GM18520 (cell line): ENCODE measurements around the gene BTBD9.
A peak's percentile ranks its signal among the peaks of the same experiment; 100 is the strongest.

Source experiments
- ATAC-seq: cut with Tn5 transposase; IDR thresholded peaks from one replicate; pipeline ENCODE4 v1.9.1; 2021; ENCODE audit not compliant: unreplicated experiment

The BTBD9 gene

GRCh38 chr6:38510205-38510604 lies 129.5 kb downstream of the BTBD9 start:
- no peak for ATAC-seq

DNA sequence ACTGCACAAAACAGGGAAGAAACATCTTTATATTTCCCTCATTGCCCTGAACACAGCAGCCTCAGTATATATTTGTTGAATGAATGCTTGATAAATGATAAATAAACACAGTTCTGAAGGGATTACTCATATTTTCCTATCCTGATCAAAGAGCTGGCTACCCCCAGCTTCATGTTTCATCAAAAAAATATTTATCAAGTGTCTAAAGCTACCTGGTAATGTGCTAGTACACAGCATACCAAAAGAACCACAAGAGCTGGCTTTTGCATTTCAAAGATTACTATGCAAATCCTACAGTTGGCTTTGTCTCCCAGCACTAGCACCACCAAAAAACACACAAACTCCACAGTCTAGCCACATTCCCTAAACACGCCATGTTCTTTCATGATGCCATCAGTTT lies 130.0 kb downstream of the BTBD9 start:
- ATAC-seq: no peak

- no peak for ATAC-seq
These were observed 130.8 kb downstream of the BTBD9 start for GRCh38 chr6:38508894-38509293.

- no peak for ATAC-seq
These were observed 131.4 kb downstream of the BTBD9 start for GRCh38 chr6:38508286-38508685.

GRCh38 chr6:38507173-38507572 lies 132.6 kb downstream of the BTBD9 start:
- ATAC-seq: no peak

DNA sequence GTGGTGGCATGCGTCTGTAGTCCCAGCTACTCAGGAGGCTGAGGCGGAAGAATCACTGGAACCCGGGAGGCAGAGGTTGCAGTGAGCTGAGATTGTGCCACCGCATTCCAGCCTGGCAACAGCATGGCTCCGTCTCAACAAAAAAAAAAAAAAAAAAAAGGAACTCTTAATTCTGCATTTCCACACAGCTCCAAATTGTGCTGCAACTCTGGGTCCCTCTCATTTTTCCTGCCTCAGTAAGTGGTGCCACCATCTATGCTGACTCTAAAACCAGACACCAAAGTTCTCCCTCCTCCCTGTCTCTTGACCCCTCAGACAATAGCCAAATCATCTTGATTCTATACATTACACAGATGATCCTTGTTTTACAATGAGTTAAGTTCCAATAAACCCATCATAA lies 133.9 kb downstream of the BTBD9 start:
- ATAC-seq: no peak

GRCh38 chr6:38504996-38505395 lies 134.7 kb downstream of the BTBD9 start:
- no peak for ATAC-seq

- no peak for ATAC-seq
These were observed 135.6 kb downstream of the BTBD9 start for GRCh38 chr6:38503960-38504682.

- ATAC-seq: no peak
These were observed 136.5 kb downstream of the BTBD9 start for GRCh38 chr6:38503032-38503773.

DNA sequence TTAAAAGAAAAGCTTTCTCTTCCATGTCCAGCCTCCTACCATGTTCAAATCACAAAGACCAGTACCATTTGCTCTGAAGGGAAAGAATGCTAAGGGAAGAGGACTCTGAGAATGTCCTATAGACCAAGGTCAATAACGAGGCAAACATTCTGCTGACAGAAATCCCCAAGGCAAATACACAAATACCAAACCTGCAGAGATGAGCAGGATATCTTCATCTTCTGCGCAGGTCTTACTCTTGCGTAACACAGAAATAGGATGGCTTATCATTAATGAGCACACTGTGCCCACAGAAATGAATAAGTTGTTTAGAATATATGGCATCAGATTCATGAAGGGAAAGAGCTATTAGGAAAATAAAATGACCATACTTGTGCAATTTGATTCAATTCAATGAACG lies 137.3 kb downstream of the BTBD9 start:
- ATAC-seq: no peak

GRCh38 chr6:38501931-38502330 lies 137.8 kb downstream of the BTBD9 start:
- no peak for ATAC-seq

GRCh38 chr6:38499529-38500096 lies 140.1 kb downstream of the BTBD9 start:
- ATAC-seq: no peak

GRCh38 chr6:38498805-38499445 lies 140.8 kb downstream of the BTBD9 start:
- no peak for ATAC-seq

- no peak for ATAC-seq
These were observed 141.6 kb downstream of the BTBD9 start for GRCh38 chr6:38498085-38498484.

GRCh38 chr6:38497546-38497945 lies 142.2 kb downstream of the BTBD9 start:
- no peak for ATAC-seq

- peak; percentile 59 for ATAC-seq
These were observed 143.7 kb downstream of the BTBD9 start for GRCh38 chr6:38495922-38496635.

DNA sequence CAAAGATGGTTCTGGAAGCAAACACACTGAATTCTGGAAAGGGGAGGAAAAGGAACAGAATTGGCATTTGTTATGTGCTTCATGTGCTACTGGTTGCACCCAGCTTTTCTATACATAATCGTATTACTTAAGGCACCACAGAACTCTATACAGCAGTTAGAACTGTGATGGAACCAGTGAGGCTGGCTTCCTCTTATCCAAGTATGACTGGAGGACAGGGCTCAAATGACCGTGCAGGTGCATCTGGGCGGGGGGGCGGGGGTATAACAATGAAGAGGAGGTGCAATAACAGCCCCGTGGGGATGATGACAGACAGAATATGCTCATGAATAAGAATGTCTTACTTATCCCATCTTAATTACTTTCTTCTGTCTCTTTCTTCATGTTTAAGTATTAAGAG lies 144.2 kb downstream of the BTBD9 start:
- no peak for ATAC-seq

- ATAC-seq: no peak
These were observed 145.7 kb downstream of the BTBD9 start for GRCh38 chr6:38493931-38494547.

DNA sequence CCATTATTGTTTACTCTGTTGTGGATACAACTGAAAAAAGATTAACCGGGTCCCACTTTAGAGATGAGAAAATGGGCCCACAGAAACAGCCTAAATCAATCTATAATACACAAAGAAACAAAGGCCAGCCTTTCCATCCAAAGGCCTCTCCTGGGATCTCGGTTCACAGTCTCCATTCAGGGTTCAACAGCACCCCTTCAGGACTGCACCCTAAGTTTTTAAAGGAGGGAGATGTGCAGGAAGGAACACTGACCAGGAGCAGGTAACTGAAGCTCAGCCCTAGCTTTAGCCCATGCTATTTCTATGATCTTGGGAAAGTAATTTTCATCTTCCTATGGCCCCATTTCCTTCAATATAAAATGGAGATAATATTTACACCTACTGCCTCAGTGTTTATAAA lies 147.7 kb downstream of the BTBD9 start:
- no peak for ATAC-seq

DNA sequence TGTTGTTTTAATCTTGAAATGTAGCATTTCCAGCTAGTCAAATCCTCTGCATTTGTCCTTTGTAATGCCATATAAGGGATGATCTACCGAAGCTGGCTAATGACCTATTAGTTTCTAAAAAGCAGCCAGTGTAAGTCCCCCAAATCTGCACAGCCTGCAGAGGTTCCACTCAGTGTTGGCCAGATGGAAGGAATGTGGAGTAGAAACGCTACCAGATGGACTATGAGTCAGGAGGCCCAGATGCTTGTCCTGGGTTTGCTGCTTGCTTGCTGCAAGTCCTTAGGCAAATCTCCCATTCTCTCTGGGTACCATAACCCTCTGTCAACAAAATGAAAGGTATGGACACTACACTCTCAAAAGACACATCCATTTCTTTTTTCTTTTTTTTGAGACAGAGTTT lies 149.8 kb downstream of the BTBD9 start:
- no peak for ATAC-seq

GRCh38 chr6:38487423-38487822 lies 152.3 kb downstream of the BTBD9 start:
- ATAC-seq: no peak
